DND-41 (cell line): ENCODE measurements around the gene PIEZO1.
"Not testable (repeated sequence)": the region's sequence is repeated elsewhere in the genome, so short reads cannot be mapped to it uniquely, and the experiment has no call there.

ENCODE experiments used
- ATAC-seq: fragments of 200-7000 bp; cut with Tn5 transposase; 3 replicates; pipeline ENCODE4 v1.9.1; 2021; ENCODE audit warnings: low read depth; ENCODE audit not compliant: insufficient read depth
- DNase-seq: peaks from one replicate; pipeline ENCODE4 v3.0.0-alpha.2; 2020
- H2AFZ ChIP-seq: 2 replicates; pipeline ENCODE4 v1.6.0; 2012; ENCODE audit warnings: low read depth, low read length
- H3K27ac ChIP-seq: 2 replicates; pipeline ENCODE4 v1.5.1; 2012; ENCODE audit warnings: low read length, inconsistent platforms
- H3K27me3 ChIP-seq: fragments of 200-600 bp; sonication (generic); 2 replicates; pipeline ENCODE4 v1.6.0; 2012; ENCODE audit warnings: low read length, mild to moderate bottlenecking, inconsistent platforms; ENCODE audit not compliant: insufficient read depth, poor library complexity
- H3K36me3 ChIP-seq: 2 replicates; pipeline ENCODE4 v1.5.1; 2012; ENCODE audit warnings: low read length, inconsistent platforms; ENCODE audit not compliant: insufficient read depth
- H3K4me1 ChIP-seq: 2 replicates; pipeline ENCODE4 v1.5.1; 2012; ENCODE audit warnings: mild to moderate bottlenecking, low read length; ENCODE audit not compliant: insufficient read depth
- H3K4me2 ChIP-seq: 2 replicates; pipeline ENCODE4 v1.6.0; 2012; ENCODE audit warnings: mild to moderate bottlenecking, moderate library complexity, low read length, inconsistent platforms; ENCODE audit not compliant: insufficient read depth
- H3K4me3 ChIP-seq, 2 experiments: fragments of 200-600 bp in 1 of 2; shearing (Covaris generic) in 1 of 2; 2 replicates each; pipeline ENCODE4 v1.5.1; 2012 to 2016; ENCODE audit warnings: inconsistent platforms in 2 of 2, low read length in 2 of 2, mild to moderate bottlenecking in 2 of 2, low read depth in 1 of 2, moderate library complexity in 1 of 2
- H3K79me2 ChIP-seq: 2 replicates; pipeline ENCODE4 v1.6.0; 2012; ENCODE audit warnings: low read length, inconsistent platforms; ENCODE audit not compliant: insufficient read depth
- H3K9ac ChIP-seq: 2 replicates; pipeline ENCODE4 v1.6.0; 2012; ENCODE audit warnings: low read depth, mild to moderate bottlenecking, inconsistent platforms, low read length, moderate library complexity
- H3K9me3 ChIP-seq: 2 replicates; pipeline ENCODE4 v1.5.1; 2012; ENCODE audit warnings: low read length, moderate library complexity, mild to moderate bottlenecking, inconsistent platforms; ENCODE audit not compliant: insufficient read depth, severe bottlenecking
- H4K20me1 ChIP-seq: 2 replicates; pipeline ENCODE4 v1.6.0; 2012; ENCODE audit warnings: low read length; ENCODE audit not compliant: insufficient read depth
- EZH2 ChIP-seq: IDR thresholded peaks from 3 replicates; pipeline ENCODE4 v1.6.1; 2012; ENCODE audit warnings: borderline replicate concordance, low read depth, mild to moderate bottlenecking, moderate library complexity, low read length, inconsistent platforms; ENCODE audit not compliant: severe bottlenecking
- TF ChIP-seq, protein P1 (sequence below): IDR thresholded peaks from 2 replicates; pipeline ENCODE4 v1.5.1; 2012; ENCODE audit warnings: borderline replicate concordance, low read length, moderate library complexity, mild to moderate bottlenecking; ENCODE audit not compliant: poor library complexity, severe bottlenecking; ENCODE audit errors: extremely low read depth

PIEZO1 gene

DNA sequence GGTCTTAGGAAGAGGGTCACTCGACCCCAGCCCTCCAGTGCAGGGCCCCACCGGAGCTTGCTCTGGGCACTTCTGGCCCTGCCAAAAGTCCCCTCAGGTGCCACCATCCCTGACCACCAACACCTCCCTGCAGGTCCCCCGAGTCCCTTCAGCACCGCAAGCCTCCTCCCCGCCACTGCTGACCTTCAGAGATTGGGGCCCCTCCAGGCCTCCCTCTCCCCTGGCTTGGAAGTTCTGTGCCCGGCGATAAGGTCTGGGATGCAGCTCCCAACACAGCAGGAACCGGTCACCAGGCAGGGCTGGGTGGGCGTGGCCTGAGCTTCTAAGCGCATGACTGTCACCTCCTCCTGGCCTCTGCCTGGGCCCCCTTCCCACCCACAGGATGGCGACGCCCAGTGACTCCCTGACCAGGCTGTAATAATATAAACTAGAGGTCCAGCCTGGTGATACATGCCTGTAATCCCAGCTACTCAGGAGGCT is 11.2 kb downstream of the PIEZO1 start:
- DNase-seq (no peak), ATAC-seq (no peak)
- Histone ChIP-seq H3K36me3 (peaks cover 24% of the 10 kb centered on the region), H2AFZ (no peak overlapping the region), H3K79me2 (peaks cover 95% of the 10 kb centered on the region), H3K27me3 (no peaks in the 10 kb centered on the region), H3K9ac (no peak overlapping the region), H3K4me2 (no peak overlapping the region), H3K27ac (no peak overlapping the region), H3K4me1 (no peaks in the 10 kb centered on the region), H3K9me3 (no peaks in the 10 kb centered on the region), H4K20me1 (peaks cover 88% of the 10 kb centered on the region), H3K4me3 (no peak overlapping the region)
- TF ChIP-seq, protein P1, sequence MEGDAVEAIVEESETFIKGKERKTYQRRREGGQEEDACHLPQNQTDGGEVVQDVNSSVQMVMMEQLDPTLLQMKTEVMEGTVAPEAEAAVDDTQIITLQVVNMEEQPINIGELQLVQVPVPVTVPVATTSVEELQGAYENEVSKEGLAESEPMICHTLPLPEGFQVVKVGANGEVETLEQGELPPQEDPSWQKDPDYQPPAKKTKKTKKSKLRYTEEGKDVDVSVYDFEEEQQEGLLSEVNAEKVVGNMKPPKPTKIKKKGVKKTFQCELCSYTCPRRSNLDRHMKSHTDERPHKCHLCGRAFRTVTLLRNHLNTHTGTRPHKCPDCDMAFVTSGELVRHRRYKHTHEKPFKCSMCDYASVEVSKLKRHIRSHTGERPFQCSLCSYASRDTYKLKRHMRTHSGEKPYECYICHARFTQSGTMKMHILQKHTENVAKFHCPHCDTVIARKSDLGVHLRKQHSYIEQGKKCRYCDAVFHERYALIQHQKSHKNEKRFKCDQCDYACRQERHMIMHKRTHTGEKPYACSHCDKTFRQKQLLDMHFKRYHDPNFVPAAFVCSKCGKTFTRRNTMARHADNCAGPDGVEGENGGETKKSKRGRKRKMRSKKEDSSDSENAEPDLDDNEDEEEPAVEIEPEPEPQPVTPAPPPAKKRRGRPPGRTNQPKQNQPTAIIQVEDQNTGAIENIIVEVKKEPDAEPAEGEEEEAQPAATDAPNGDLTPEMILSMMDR = no peak
- no peak for TF ChIP-seq EZH2

DNA sequence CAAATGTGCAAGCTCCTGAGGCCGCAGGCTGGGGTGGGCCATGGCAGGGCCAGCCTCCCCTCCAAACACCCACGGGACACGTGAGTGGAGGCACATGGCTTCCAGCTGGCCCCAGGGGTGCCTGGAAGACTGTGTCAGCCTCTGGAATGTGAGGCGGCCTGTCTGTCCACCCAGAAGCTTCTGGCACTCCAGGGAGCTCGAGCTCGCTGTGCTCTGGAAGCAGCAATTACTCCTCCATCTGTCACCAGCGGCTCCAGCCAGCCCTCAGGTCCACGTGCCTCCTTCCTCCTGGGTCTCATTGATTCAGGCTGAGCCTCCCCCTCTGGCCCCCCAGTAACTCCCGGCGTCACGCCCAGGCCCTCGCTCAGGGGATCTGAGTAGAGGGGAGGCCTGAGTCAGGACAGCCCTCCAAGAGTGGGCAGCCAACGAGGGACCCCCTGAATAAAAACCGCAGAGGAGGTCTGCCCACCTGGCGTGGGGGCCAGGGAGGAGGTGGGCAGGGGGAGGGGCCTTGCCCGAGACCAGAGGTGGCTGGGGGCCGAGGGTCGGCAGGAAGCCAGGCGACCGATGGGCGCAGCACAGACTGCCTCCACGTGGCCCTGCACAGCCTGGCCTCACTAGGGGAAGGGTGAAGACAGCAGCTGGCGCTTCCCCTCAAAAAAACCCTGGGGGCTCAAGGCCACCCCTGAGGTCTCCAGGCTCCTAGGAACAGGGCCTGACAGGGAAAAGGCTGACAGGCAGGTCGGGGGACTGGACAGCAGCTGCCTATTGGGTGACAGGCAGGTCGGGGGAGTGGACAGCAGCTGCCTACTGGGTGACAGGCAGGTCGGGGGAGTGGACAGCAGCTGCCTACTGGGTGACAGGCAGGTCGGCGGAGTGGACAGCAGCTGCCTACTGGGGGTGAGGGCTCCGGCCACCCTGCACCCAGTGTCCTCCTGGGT is 11.9 kb downstream of the PIEZO1 start:
- H2AFZ ChIP-seq = no peak overlapping the region
- no peaks in the 10 kb centered on the region for H3K4me1 ChIP-seq
- peaks cover 24% of the 10 kb centered on the region for H3K36me3 ChIP-seq
- H3K9me3 ChIP-seq = no peaks in the 10 kb centered on the region
- no peak overlapping the region for H3K4me3 ChIP-seq
- no peak overlapping the region for H3K9ac ChIP-seq
- H3K4me2 ChIP-seq = no peak overlapping the region
- TF ChIP-seq, protein P1 = no peak
- no peak for TF ChIP-seq EZH2
- no peak for ATAC-seq
- DNase-seq = no peak
- H4K20me1 ChIP-seq = peaks cover 88% of the 10 kb centered on the region
- H3K79me2 ChIP-seq = peaks cover 95% of the 10 kb centered on the region
- H3K27ac ChIP-seq = no peak overlapping the region
- H3K27me3 ChIP-seq = no peaks in the 10 kb centered on the region

DNA sequence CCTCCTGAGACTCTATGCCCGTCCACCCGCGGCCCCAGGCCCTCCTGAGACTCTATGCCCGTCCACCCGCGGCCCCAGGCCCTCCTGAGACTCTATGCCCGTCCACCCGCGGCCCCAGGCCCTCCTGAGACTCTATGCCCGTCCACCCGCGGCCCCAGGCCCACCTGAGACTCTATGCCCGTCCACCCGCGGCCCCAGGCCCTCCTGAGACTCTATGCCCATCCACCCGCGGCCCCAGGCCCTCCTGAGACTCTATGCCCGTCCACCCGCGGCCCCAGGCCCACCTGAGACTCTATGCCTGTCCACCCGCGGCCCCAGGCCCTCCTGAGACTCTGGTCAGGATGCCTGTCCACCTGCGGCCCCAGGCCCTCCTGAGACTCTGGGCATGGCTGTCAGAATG is 13.2 kb downstream of the PIEZO1 start:
- H3K36me3 ChIP-seq = peaks cover 20% of the 10 kb centered on the region
- H3K4me2 ChIP-seq, H3K4me1 ChIP-seq, H3K4me3 ChIP-seq, H3K9ac ChIP-seq, H3K27ac ChIP-seq, DNase-seq, H2AFZ ChIP-seq, ATAC-seq, H3K27me3 ChIP-seq, H3K9me3 ChIP-seq: not testable (repeated sequence)
- peaks cover 95% of the 10 kb centered on the region for H3K79me2 ChIP-seq
- H4K20me1 ChIP-seq = peaks cover 90% of the 10 kb centered on the region

DNA sequence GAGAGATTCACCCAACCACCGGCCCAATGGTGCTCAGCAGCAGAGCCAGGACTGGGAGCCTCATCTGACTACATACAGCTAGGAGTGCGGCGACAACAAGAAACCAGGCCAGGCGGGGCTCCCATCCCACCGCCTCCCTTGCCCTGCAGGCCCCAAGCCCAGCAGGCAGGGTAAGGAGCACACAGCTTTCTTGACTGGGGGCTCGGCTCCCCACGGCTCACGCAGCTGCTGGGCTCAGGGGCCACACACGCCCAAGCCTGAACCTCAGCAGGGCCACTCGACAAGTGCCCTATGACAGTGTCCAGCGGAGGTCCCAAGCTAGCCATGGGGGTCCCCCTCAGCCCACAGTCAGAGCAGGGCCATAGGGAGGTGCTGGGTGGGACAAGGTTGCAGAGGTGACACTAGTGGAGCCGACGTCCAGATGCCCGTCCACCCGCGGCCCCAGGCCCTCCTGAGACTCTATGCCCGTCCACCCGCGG is 13.7 kb downstream of the PIEZO1 start:
- no peak overlapping the region for H2AFZ ChIP-seq
- H3K4me1 ChIP-seq = no peaks in the 10 kb centered on the region
- no peak for TF ChIP-seq EZH2
- H3K9ac ChIP-seq = no peak overlapping the region
- no peaks in the 10 kb centered on the region for H3K27me3 ChIP-seq
- peaks cover 15% of the 10 kb centered on the region for H3K36me3 ChIP-seq
- H4K20me1 ChIP-seq = peaks cover 90% of the 10 kb centered on the region
- no peak overlapping the region for H3K4me3 ChIP-seq
- H3K27ac ChIP-seq = no peak overlapping the region
- ATAC-seq = peak; percentile 12; the same call in 1 of the 3 replicates
- H3K4me2 ChIP-seq = no peak overlapping the region
- H3K79me2 ChIP-seq = peaks cover 95% of the 10 kb centered on the region
- DNase-seq = no peak
- H3K9me3 ChIP-seq = no peaks in the 10 kb centered on the region
